HEK293 (cell line): ENCODE data around the gene SFT2D2.

ENCODE experiments used
- CTCF ChIA-PET: fragments of 350-600 bp; formaldehyde crosslinking; extraction: SDS; loops from one replicate; lab custom pipeline; 2021; ENCODE audit warnings: antibody characterized with exemption; lab: Yijun Ruan, JAX
- POLR2A ChIA-PET: fragments of 300-600 bp; formaldehyde crosslinking; extraction: SDS; loops from one replicate; lab custom pipeline; 2020; ENCODE audit warnings: antibody characterized with exemption, inconsistent platforms; lab: Yijun Ruan, JAX
- H3K27ac ChIP-seq: fragments of 200-500 bp; sonication (Bioruptor generic); 2 replicates; pipeline ENCODE4 v1.5.1; 2014; ENCODE audit warnings: low read depth, low read length, control low read depth, inconsistent platforms; ENCODE audit errors: extremely low read depth
- H3K36me3 ChIP-seq, 2 experiments: fragments of 200-500 bp in 1 of 2; sonication (Bioruptor generic) in 1 of 2; 1 replicate in 1 of 2; 2 replicates in 1 of 2; pipeline ENCODE4 v1.5.1; 2014 to 2017; ENCODE audit warnings: inconsistent platforms in 2 of 2, low read length in 2 of 2; ENCODE audit not compliant: control insufficient read depth in 2 of 2, insufficient read depth in 1 of 2
- H3K4me1 ChIP-seq: fragments of 200-500 bp; sonication (Bioruptor generic); 2 replicates; pipeline ENCODE4 v1.5.1; 2014; ENCODE audit warnings: mild to moderate bottlenecking, low read length, inconsistent platforms; ENCODE audit not compliant: control insufficient read depth, insufficient read depth
- H3K4me3 ChIP-seq: 2 replicates; pipeline ENCODE4 v1.5.1; 2011; ENCODE audit warnings: low read depth, mild to moderate bottlenecking, control low read depth, low read length, moderate library complexity
- H3K9me3 ChIP-seq: fragments of 200-500 bp; sonication (Bioruptor generic); 2 replicates; pipeline ENCODE4 v1.5.1; 2014; ENCODE audit warnings: low read depth, low read length, inconsistent platforms; ENCODE audit not compliant: control insufficient read depth, insufficient read depth
- ELK4 ChIP-seq: IDR thresholded peaks from 2 replicates; pipeline ENCODE4 v1.6.1; 2011; ENCODE audit warnings: mild to moderate bottlenecking, low read depth, low read length, borderline replicate concordance
- HOXA7 ChIP-seq: sonication (generic); formaldehyde crosslinking; IDR thresholded peaks from 2 replicates; pipeline ENCODE4 v1.8.1; 2022; ENCODE audit warnings: missing genetic modification reagents, borderline replicate concordance
- IKZF3 ChIP-seq: fragments of 450-650 bp; IDR thresholded peaks from 2 replicates; pipeline ENCODE4 v1.5.0; 2018; ENCODE audit warnings: missing biosample characterization, mild to moderate bottlenecking, missing genetic modification characterization, moderate library complexity
- INSM2 ChIP-seq: fragments of 450-650 bp; formaldehyde crosslinking; IDR thresholded peaks from 2 replicates; pipeline ENCODE4 v1.5.1; 2016; ENCODE audit warnings: missing biosample characterization, missing genetic modification characterization
- PRDM6 ChIP-seq: fragments of 450-650 bp; formaldehyde crosslinking; IDR thresholded peaks from 2 replicates; pipeline ENCODE4 v1.5.1; 2017; ENCODE audit warnings: missing biosample characterization, missing genetic modification characterization
- ZBTB11 ChIP-seq: fragments of 450-650 bp; formaldehyde crosslinking; conservative IDR thresholded peaks from 2 replicates; pipeline ENCODE4 v1.5.1; 2016; ENCODE audit warnings: low read depth, missing biosample characterization, missing genetic modification characterization
- ZBTB17 ChIP-seq: fragments of 450-650 bp; formaldehyde crosslinking; IDR thresholded peaks from 2 replicates; pipeline ENCODE4 v1.5.1; 2016; ENCODE audit warnings: missing biosample characterization, missing genetic modification characterization
- ZFP69B ChIP-seq: fragments of 450-650 bp; formaldehyde crosslinking; IDR thresholded peaks from 2 replicates; pipeline ENCODE4 v1.5.1; 2016; ENCODE audit warnings: missing biosample characterization, missing genetic modification characterization
- ZNF184 ChIP-seq: fragments of 450-650 bp; IDR thresholded peaks from 2 replicates; pipeline ENCODE4 v1.5.1; 2018; ENCODE audit warnings: missing biosample characterization, mild to moderate bottlenecking, missing genetic modification characterization
- ZNF362 ChIP-seq: fragments of 450-650 bp; formaldehyde crosslinking; IDR thresholded peaks from 2 replicates; pipeline ENCODE4 v1.5.1; 2016; ENCODE audit warnings: missing biosample characterization, missing genetic modification characterization
- ZNF366 ChIP-seq: fragments of 450-650 bp; formaldehyde crosslinking; conservative IDR thresholded peaks from 2 replicates; pipeline ENCODE4 v1.5.1; 2016; ENCODE audit warnings: missing biosample characterization, missing genetic modification characterization
- ZNF391 ChIP-seq: fragments of 450-650 bp; formaldehyde crosslinking; IDR thresholded peaks from 2 replicates; pipeline ENCODE4 v1.5.1; 2016; ENCODE audit warnings: low read depth, missing biosample characterization, missing genetic modification characterization, borderline replicate concordance
- ZNF423 ChIP-seq: fragments of 450-650 bp; formaldehyde crosslinking; IDR thresholded peaks from 2 replicates; pipeline ENCODE4 v1.5.1; 2016; ENCODE audit warnings: missing biosample characterization, missing genetic modification characterization
- ZNF433 ChIP-seq: fragments of 450-650 bp; formaldehyde crosslinking; IDR thresholded peaks from 2 replicates; pipeline ENCODE4 v1.5.1; 2016; ENCODE audit warnings: missing biosample characterization, missing genetic modification characterization, low read depth
- ZNF449 ChIP-seq: fragments of 450-650 bp; formaldehyde crosslinking; IDR thresholded peaks from 2 replicates; pipeline ENCODE4 v1.5.1; 2017; ENCODE audit warnings: missing biosample characterization, mild to moderate bottlenecking, missing genetic modification characterization, moderate library complexity
- ZNF791 ChIP-seq: fragments of 450-650 bp; formaldehyde crosslinking; IDR thresholded peaks from 2 replicates; pipeline ENCODE4 v1.5.1; 2016; ENCODE audit warnings: missing biosample characterization, missing genetic modification characterization
- ZNF792 ChIP-seq: fragments of 450-650 bp; formaldehyde crosslinking; IDR thresholded peaks from 2 replicates; pipeline ENCODE4 v1.5.1; 2016; ENCODE audit warnings: missing biosample characterization, missing genetic modification characterization
- ZSCAN30 ChIP-seq: fragments of 450-650 bp; IDR thresholded peaks from 2 replicates; pipeline ENCODE4 v1.5.1; 2018; ENCODE audit warnings: missing biosample characterization, mild to moderate bottlenecking, missing genetic modification characterization, moderate library complexity

SFT2D2 gene

GRCh38 chr1:168280296-168280927 is 54.6 kb downstream of the SFT2D2 start, which contains the start of gene TBX19:
TSS of gene TBX19 (plus strand) at chr1:168280877. CDS start at chr1:168281091, 214 bp downstream.
- POLR2A ChIA-PET, result no interaction called here
- Histone ChIP-seq H3K36me3 (no peaks in the 10 kb centered on the region), H3K27ac (no peak within 1 kb of the TSS), H3K4me1 (peaks cover 5% of the 10 kb centered on the region; the same call in 1 of the 2 replicates)
- CTCF ChIA-PET, result interaction anchor here (1.9 kb wide), 1 partner anchor 46 kb away, joined by 6 read pairs; no protein-coding TSS in a partner anchor
- TF ChIP-seq ELK4, result no peak
- no peak for TF ChIP-seq ZNF423 (tag by site-specific recombination)
- TF ChIP-seq ZNF391 (tag by site-specific recombination), result no peak
- TF ChIP-seq, all 188 proteins: peak for 0
- no peaks in the 10 kb centered on the region for H3K9me3 ChIP-seq
- no peak within 1 kb of the TSS for H3K4me3 ChIP-seq

- Histone ChIP-seq H3K4me3 (no peak overlapping the region), H3K9me3 (no peaks in the 10 kb centered on the region), H3K4me1 (peaks cover 9% of the 10 kb centered on the region; the same call in 1 of the 2 replicates), H3K27ac (no peak overlapping the region), H3K36me3 (no peaks in the 10 kb centered on the region)
- TF ChIP-seq ZNF792 (tag by site-specific recombination) (no peak), INSM2 (no peak), ZBTB17 (tag by site-specific recombination) (no peak), ZNF791 (tag by site-specific recombination) (no peak), ZNF362 (tag by site-specific recombination) (no peak), ZBTB11 (tag by site-specific recombination) (no peak), ZFP69B (tag by site-specific recombination) (no peak)
- CTCF ChIA-PET, result interaction anchor here (0.6 to 1.7 kb wide), 3 partner anchors 46 to 95 kb away, joined by 3 read pairs; no protein-coding TSS in a partner anchor
- POLR2A ChIA-PET, result no interaction called here
Observed at GRCh38 chr1:168281603-168282325, 56.0 kb downstream of the SFT2D2 start.

GRCh38 chr1:168285521-168285790 is 59.7 kb downstream of the SFT2D2 start:
- Histone ChIP-seq H3K4me1 (peaks cover 11% of the 10 kb centered on the region; the same call in 1 of the 2 replicates), H3K27ac (no peak overlapping the region), H3K4me3 (no peak overlapping the region), H3K36me3 (no peaks in the 10 kb centered on the region), H3K9me3 (no peaks in the 10 kb centered on the region)
- POLR2A ChIA-PET, result interaction anchor here (0.5 kb wide), 1 partner anchor 789 kb away, joined by 3 read pairs; no protein-coding TSS in a partner anchor
- CTCF ChIA-PET, result interaction anchor here (0.6 kb wide), 1 partner anchor 10 kb away, joined by 3 read pairs; no protein-coding TSS in a partner anchor
- TF ChIP-seq ZNF366 (tag by site-specific recombination), result 0 out of 2 replicates have a peak, but pooled peaks have one; percentile 19
- peak; percentile 43; the same call in 1 of the 2 replicates for TF ChIP-seq IKZF3 (tag by site-specific recombination)
- TF ChIP-seq PRDM6 (tag by site-specific recombination), result peak; percentile 95
- no peak for TF ChIP-seq ZNF184 (tag by site-specific recombination)
- TF ChIP-seq ZNF449 (tag by site-specific recombination), result peak; percentile 100
- TF ChIP-seq ZNF433 (tag by site-specific recombination), result no peak
- TF ChIP-seq ZSCAN30, result 0 out of 2 replicates have a peak, but pooled peaks have one; percentile 46
- no peak for TF ChIP-seq HOXA7 (CRISPR knock-in tag)
